C4-2B (cell line): ENCODE measurements around the gene ANKRD55.

ENCODE experiments used
- CTCF ChIP-seq: fragments of 450-650 bp; conservative IDR thresholded peaks from 2 replicates; pipeline ENCODE4 v1.5.1; 2017; ENCODE audit warnings: mild to moderate bottlenecking
- ZFX ChIP-seq: fragments of 450-650 bp; IDR thresholded peaks from 2 replicates; pipeline ENCODE4 v1.6.1; 2017

DNA sequence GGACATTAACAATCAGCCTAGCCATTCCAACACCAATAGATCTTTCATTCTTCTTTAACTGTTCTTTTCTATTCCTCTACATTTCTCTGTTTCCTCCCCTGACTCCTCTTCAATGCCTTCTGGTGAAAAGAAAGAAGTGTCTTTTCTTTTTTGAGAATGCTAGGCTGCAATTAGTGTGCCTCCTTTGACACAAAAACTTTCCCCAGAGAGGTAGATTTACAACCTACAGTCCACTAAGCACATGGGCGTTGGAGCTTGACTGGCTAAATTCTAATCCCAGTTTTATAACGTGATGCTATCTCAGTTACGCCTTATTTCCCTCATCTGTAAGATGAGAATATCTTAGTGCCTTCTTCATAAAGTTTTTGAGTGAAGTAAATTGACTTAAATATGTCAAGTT, 16.9 kb upstream of the ANKRD55 start:
- TF ChIP-seq CTCF (no peak), ZFX (no peak)
